Activated naive CD4-positive, alpha-beta T cell treated with Interleukin-2 at 50 U/mL for 16 hours (primary cell): ENCODE measurements around the gene ACVRL1.

Source experiments
- DNase-seq: peaks from one replicate; pipeline ENCODE4 v3.0.0-alpha.2; 2020

Gene ACVRL1

GRCh38 chr12:51900323-51900889 lies 6.9 kb upstream of the ACVRL1 start:
- no peak for DNase-seq

DNA sequence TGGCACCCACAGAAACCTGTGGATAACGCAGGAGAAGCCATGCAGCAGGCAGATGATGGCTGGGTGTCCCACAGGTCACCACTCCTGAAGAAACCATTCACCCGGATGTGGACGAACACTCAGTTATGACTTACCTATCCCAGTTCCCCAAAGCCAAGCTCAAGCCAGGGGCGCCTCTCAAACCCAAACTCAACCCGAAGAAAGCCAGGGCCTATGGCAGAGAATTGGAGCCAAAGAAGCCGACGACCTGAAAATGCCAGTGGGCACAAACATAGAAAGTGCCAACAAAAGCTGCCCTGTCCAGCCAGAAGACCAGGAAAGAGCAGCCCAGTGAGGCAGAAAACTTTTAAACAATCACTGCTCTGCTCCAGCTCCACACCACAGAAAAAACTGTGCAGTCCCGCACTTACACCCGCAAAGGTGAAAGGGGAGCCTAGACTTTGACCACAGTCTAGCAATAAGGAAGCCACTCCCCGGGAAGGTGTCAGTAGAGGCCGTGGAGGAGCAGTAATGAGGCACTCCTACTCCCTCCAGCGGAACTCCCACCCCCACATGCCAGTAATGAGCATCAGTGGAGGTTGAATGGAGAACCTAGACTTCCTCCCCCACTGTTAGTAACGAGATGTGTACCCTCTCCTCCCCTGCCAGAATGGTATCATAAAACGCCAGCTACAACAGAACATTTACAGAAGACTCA lies 6.0 kb upstream of the ACVRL1 start:
- no peak for DNase-seq

DNA sequence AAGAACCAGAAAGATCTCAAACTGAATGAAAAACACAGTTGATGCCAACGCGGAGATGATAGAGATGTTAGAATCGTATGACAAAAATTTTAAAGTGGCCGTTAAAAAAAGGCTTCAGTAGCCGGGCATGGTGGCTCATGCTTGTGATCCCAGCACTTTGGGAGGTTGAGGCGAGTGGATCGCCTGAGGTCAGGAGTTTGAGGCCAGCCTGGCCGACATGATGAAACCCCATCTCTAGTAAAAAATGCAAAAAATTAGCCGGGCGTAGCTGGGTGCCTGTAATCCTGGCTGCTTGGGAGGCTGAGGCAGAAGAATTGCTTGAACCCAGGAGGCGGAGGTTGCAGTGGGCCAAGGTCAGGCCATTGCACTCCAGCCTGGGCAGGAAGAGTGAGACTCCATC lies 5.4 kb upstream of the ACVRL1 start:
- DNase-seq, result no peak

GRCh38 chr12:51904951-51905470 lies 2.3 kb upstream of the ACVRL1 start:
- DNase-seq, result no peak

DNA sequence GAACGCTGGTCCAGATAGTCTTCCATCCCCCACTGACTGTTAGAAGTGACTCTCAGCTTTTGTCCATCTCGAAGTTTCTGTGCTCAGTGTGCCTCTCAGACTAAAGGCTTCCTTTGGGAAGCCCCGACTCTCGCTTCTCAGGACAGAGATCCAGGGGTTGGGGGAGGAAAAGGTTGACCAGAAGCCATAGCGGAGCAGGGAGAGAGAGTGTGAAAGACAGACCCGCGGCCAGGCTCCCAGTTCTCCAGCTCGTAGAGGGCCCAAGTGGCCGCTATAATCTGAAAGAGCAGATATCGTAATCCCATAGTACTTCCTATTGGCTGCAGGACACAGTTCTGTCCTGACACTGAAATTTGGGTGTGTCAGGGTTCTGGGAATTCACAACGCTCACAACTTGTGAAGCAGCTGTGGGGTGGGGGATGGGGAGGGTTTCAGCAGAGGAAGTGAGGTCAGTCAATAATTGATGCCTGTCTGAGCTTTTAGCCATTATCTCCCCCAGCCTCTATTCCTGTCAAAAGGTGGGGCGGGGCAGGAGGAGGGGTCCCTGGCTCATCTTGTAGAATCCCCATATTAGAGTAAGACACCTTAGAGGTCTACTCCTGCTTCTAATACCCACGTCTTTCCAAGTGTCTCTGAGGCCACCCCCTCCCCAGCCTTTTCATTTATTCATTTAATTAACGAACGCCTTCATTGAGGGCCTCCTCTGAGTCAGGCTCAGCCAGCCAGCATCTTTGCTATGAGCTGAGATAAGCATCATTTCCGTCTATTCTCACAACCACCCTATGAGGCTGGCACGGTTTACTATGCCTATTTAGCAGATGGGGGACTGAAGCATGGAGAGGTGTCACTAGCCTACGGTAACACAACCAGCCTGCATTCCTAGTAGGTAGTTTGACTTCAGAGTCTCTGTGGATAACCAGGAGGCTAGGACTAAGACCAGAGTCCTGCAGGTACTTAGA lies 1.6 kb upstream of the ACVRL1 start:
- DNase-seq, result no peak

DNA sequence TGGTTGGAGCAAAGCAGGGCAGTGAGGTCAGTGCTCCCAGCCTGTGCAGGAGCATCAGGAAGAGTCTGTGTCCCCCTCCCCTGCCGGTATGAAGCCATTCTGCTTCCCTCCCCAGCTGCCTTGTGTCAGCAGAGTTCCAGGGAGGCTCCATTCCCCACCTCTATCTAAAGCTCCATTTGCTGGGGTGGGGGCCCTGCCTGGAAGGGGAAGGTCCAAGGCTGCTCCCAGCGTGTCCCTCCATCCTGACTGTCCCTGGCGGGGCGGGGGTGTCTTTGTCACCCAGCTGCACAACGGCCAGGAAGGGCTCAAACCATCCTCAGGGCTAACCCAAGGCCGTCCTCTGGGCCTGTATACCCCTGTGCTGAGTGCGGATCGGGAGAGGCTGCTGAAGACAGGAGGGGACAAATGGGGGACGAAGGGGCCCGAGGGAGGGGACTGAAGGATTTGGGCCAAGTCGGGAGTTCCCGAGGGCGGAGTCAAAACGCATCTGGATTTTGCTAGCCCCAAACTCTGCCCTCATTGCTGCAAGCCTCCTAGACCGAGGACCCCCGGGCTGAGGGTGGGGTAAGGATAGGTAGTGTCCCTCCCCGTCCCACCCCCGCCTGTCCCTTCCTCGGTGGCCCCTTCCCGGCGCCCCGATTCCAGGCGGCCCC lies 748 bp upstream of the ACVRL1 start:
- no peak for DNase-seq

- DNase-seq, result no peak
Observed at GRCh38 chr12:51907856-51908425, 637 bp downstream of the ACVRL1 start.

GRCh38 chr12:51908876-51909592 lies 1.7 kb downstream of the ACVRL1 start:
- no peak for DNase-seq

DNA sequence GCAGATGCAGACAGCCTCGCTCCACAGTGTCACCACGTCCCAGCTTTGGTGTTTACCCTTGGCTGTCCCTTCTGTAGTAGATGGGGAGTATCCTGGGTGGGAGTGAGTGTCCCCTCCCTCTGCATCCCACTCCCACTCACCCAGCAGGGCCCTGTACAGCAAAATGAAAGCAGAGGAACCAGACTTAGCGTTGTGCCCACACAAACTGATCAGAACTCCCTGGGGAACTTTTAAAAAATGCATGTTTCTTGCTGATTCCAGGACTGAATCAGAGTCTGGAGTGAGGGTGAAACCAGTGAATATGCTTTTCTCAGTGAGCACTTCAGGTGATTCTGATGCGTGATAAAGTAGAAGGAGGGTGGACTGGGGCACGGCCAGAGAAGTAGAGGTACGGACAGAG lies 2.9 kb downstream of the ACVRL1 start:
- DNase-seq, result no peak

- DNase-seq, result no peak
Observed at GRCh38 chr12:51910691-51911090, 3.4 kb downstream of the ACVRL1 start.

DNA sequence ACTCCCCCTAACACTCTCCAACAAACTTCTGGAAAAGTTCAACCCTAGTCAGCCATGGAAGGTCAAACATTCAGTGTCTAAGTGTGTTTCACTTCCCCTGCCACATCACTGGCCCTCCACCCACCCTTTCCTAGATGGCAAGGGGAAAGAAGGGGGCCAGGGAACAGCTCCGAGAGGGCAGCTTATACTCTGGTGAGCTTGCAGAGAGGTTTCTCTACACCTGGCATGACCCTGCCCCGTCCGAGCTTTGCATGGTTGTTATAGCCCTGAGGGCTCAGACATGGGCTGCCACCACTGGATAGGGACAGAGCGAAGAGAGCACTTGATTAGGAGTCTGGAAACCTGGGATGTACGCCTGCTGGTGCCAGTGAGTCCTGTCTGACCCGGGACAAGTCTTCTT lies 4.0 kb downstream of the ACVRL1 start:
- no peak for DNase-seq

GRCh38 chr12:51911788-51912711 lies 4.7 kb downstream of the ACVRL1 start:
- DNase-seq, result no peak

DNA sequence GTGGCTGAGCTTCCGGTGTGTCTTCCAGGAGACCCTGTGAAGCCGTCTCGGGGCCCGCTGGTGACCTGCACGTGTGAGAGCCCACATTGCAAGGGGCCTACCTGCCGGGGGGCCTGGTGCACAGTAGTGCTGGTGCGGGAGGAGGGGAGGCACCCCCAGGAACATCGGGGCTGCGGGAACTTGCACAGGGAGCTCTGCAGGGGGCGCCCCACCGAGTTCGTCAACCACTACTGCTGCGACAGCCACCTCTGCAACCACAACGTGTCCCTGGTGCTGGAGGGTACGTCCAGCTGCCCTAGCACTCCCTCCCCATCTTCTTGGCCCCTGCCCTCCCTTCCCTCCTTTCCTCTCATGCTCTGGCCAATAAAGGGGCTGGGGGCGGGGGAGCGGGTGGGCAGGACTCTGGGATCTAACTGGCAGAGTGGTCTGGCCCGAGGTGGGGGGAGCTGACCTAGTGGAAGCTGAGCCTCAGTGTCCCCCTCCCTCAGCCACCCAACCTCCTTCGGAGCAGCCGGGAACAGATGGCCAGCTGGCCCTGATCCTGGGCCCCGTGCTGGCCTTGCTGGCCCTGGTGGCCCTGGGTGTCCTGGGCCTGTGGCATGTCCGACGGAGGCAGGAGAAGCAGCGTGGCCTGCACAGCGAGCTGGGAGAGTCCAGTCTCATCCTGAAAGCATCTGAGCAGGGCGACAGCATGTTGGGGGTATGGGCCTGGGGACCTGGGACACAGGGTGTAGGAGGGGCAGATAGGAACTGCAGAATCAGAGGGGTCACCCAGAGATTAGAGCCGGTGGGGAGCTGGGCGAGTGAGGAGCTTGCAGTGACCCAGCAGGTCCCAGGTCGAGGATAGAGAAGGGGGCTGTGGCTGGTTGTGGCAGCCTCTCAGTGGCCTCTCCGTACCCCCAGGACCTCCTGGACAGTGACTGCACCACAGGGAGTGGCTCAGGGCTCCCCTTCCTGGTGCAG lies 6.0 kb downstream of the ACVRL1 start:
- DNase-seq, result no peak

DNA sequence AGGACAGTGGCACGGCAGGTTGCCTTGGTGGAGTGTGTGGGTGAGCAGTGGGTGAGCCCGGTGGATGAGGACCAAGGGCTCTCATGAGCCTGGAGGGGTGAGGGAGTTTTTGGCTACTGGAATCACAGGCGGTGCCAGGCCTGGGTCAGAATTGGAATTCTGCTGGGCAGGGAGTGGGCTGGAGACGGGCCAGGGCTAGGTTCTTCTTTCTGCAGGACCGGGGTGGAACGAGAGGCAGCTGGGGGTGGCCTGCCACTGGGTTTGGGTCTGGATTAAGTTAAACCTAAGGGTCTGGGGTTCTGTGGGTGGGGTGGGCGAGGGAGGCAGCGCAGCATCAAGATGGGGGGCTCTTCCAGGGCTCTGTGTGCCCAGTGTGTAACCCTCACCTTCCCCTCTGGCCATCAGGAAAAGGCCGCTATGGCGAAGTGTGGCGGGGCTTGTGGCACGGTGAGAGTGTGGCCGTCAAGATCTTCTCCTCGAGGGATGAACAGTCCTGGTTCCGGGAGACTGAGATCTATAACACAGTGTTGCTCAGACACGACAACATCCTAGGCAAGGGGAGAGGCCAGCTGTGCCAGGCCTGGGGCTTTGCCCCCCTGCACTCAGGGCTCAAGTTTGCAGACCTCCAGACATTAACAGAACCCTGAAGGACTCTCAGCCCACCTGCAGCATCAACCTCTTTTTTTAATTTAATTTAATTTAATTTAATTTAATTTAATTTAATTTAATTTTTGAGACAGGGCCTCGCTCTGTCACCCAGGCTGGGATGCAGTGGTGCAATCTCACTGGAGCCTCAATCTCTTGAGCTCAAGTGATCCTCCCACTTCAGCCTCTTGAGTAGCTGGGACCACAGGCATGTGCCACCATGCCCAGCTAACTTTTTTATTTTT lies 7.0 kb downstream of the ACVRL1 start:
- DNase-seq, result no peak

DNA sequence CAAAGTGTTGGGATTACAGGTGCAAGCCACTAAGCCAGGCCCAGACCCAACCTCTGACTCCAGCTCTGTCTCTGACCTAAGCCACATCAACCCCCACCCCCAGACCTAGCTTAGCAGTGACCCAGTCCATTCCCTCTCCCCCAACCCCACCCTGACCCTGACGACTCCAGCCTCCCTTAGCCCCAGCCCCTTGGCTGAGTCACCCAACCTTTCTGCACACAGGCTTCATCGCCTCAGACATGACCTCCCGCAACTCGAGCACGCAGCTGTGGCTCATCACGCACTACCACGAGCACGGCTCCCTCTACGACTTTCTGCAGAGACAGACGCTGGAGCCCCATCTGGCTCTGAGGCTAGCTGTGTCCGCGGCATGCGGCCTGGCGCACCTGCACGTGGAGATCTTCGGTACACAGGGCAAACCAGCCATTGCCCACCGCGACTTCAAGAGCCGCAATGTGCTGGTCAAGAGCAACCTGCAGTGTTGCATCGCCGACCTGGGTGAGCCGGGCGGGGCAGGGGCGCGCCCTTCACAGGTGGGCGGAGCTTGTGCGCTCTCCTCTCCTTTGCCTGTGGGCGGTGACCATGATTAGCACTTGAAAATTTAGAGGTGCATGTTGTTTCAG lies 7.8 kb downstream of the ACVRL1 start:
- DNase-seq, result no peak

DNA sequence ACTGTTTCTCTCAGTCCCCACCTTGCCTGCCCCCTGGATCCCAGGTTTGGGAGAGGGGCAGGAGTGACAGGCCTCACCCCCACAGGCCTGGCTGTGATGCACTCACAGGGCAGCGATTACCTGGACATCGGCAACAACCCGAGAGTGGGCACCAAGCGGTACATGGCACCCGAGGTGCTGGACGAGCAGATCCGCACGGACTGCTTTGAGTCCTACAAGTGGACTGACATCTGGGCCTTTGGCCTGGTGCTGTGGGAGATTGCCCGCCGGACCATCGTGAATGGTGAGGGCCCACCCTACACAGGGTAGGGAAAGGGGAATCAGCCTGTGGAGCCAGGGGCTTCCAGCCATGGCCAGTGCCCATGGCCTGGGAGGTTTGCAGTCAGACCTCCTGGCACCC lies 8.6 kb downstream of the ACVRL1 start:
- no peak for DNase-seq

DNA sequence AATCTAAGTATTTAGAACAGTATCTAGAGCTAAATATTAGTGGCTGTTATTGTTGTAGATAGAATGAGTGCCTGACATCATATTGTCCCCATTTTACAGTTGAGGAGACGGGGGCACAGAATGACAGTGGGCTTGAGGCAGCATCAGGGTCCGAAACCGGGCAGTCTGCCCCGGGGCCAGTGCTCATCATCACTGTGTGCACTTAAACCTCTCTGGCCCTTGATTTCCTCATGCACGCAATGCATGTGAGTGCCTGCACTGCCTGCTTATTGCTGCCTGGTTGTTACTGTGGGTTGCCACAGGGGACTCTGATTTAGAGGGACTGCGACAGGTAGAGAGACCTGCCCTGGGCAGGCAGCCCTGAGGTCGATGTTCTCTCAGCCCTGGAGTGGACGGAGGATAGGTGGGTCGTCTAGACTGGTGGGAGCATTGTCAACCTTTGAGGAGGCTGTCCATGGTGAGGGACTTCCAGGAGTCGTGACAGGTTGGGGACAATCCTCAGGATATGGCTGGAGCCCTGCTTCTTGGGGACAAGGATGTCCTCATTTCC lies 9.8 kb downstream of the ACVRL1 start:
- no peak for DNase-seq
